NB4 (cell line): ENCODE results near the gene MAN1A1.

Source experiments
- DNase-seq: peaks from one replicate; pipeline ENCODE4 v3.0.0; 2010; ENCODE audit warnings: low read depth
- H3K4me3 ChIP-seq: one replicate; pipeline ENCODE4 v1.5.1; 2011; ENCODE audit warnings: mild to moderate bottlenecking, low read depth, low read length, moderate library complexity
- MYC ChIP-seq: IDR thresholded peaks from 2 replicates; pipeline ENCODE4 v1.6.1; 2011; ENCODE audit warnings: low read depth, low read length
- POLR2A ChIP-seq: IDR thresholded peaks from 2 replicates; pipeline ENCODE4 v1.6.1; 2011; ENCODE audit warnings: mild to moderate bottlenecking; ENCODE audit not compliant: insufficient read length; ENCODE audit errors: extremely low read depth
- TF ChIP-seq, protein P1 (sequence below): IDR thresholded peaks from 2 replicates; pipeline ENCODE4 v1.6.1; 2011; ENCODE audit warnings: low read depth, low read length
- TF ChIP-seq, protein P2 (sequence below): IDR thresholded peaks from one replicate; pipeline ENCODE4 v1.5.1; 2012; ENCODE audit warnings: low read depth, low read length

The MAN1A1 gene

DNA sequence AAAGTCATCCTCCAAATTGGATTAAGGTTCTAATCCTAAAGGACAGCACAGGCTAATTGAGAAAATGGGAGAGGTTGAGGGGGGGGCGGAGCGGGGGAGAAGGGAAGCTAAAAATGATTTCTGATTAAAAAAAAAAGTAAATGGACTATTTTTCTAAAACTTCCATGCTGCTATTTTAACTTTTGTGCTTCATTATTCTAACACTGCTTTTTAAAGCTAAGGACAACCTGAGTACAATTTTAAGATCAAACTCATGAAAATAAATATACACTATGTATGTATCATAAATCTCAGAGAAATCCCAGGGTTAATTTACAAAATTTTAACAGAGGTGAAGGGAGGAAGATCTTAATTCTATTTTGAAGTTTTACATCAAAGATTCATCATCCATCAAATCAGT is 4.4 kb downstream of the MAN1A1 start:
- no peak for DNase-seq
- TF ChIP-seq MYC (no peak), POLR2A (no peak)
- TF ChIP-seq, protein P1, sequence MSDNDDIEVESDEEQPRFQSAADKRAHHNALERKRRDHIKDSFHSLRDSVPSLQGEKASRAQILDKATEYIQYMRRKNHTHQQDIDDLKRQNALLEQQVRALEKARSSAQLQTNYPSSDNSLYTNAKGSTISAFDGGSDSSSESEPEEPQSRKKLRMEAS: no peak
- TF ChIP-seq, protein P2, sequence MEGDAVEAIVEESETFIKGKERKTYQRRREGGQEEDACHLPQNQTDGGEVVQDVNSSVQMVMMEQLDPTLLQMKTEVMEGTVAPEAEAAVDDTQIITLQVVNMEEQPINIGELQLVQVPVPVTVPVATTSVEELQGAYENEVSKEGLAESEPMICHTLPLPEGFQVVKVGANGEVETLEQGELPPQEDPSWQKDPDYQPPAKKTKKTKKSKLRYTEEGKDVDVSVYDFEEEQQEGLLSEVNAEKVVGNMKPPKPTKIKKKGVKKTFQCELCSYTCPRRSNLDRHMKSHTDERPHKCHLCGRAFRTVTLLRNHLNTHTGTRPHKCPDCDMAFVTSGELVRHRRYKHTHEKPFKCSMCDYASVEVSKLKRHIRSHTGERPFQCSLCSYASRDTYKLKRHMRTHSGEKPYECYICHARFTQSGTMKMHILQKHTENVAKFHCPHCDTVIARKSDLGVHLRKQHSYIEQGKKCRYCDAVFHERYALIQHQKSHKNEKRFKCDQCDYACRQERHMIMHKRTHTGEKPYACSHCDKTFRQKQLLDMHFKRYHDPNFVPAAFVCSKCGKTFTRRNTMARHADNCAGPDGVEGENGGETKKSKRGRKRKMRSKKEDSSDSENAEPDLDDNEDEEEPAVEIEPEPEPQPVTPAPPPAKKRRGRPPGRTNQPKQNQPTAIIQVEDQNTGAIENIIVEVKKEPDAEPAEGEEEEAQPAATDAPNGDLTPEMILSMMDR: no peak
- H3K4me3 ChIP-seq: no peak overlapping the region

DNA sequence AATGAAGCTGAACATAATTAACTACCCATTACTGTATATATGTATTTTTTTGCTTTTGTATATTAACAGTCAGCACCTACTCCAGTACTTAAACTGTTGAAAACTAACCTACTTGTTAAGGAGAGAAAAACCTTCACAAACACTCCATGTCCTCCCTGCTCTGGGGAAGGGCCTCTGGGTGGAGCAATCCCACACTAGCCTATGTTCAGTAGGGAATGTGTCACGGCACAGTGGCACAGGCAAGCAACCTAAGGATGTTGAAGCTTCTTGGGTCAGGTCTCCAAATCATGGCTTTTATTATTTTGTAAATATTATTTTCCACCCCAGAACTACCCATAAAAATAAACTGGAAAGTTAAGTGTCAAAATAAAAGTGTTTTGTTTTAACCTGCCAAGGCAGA is 5.3 kb downstream of the MAN1A1 start:
- TF ChIP-seq POLR2A (no peak), MYC (no peak)
- TF ChIP-seq, protein P1: no peak
- TF ChIP-seq, protein P2: no peak
- no peak for DNase-seq
- H3K4me3 ChIP-seq: no peak overlapping the region

DNA sequence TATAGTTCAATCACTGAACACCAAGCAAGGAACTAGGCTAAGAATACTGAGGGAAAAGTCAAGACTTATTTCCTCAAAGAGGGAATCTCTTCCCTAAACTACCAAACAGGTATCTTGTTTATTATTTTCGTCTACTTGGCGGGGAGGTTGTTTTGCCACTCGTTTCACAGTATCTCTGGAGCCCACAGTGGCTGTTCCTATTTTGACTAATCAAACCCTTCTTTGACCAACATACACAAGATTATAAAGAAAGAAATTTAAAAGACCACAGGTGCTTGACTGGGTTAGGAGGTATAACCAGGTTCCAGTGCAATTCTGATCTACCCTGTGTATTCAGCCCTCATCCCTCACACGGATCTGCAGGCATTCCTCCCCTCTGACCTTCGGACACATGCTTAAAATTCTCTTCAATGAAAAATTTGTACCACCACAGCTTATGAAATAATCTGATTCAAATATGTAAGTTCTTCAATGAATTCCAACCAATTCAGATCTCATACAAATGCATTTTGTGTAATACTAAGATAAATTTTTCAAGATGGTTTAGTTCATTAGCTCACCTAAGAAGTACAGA is 5.9 kb downstream of the MAN1A1 start:
- H3K4me3 ChIP-seq: no peak overlapping the region
- DNase-seq: no peak
- TF ChIP-seq, protein P1: no peak
- no peak for TF ChIP-seq POLR2A

DNA sequence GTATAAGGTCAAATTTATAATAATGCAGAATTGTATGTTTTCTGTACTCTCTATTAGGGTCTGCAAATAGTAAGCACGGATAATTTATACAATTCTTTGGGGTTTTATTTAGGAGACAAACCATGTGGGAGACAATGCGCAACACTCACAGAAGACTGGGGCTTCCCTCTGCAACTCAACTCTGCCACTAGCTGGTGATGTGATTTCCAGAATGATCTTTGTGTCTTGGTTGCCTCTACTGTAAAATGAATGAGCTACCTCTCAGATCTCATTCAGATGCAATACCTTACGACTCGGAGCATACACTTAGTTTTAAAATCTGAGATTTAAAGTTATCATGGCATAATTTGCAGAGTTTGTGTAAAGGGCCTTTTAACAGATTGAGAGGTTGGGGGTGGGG is 6.4 kb downstream of the MAN1A1 start:
- TF ChIP-seq, protein P1: no peak
- TF ChIP-seq, protein P2: no peak
- TF ChIP-seq POLR2A: no peak
- no peak for TF ChIP-seq MYC
- no peak for DNase-seq
- no peak overlapping the region for H3K4me3 ChIP-seq

DNA sequence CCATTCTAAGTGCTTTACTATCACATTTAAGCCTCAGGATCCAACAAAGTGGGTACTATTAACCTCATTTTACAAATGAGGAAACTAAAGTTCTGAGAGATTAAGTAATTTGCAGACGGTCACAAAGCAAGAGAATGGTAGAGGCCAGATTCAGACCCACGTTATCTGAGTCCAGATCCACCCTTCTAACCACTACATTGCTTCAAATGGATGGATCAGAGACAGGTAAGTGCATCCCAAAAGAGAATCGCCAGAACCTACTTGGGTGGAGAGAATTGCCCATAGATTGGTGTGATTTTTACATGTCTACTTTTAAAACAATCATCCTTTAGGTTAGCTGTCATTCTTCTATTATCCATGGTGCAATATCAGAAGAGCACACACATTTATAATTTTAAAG is 7.1 kb downstream of the MAN1A1 start:
- DNase-seq: no peak
- TF ChIP-seq MYC: no peak
- TF ChIP-seq, protein P1: no peak
- TF ChIP-seq POLR2A: no peak
- TF ChIP-seq, protein P2: no peak
- no peak overlapping the region for H3K4me3 ChIP-seq

DNA sequence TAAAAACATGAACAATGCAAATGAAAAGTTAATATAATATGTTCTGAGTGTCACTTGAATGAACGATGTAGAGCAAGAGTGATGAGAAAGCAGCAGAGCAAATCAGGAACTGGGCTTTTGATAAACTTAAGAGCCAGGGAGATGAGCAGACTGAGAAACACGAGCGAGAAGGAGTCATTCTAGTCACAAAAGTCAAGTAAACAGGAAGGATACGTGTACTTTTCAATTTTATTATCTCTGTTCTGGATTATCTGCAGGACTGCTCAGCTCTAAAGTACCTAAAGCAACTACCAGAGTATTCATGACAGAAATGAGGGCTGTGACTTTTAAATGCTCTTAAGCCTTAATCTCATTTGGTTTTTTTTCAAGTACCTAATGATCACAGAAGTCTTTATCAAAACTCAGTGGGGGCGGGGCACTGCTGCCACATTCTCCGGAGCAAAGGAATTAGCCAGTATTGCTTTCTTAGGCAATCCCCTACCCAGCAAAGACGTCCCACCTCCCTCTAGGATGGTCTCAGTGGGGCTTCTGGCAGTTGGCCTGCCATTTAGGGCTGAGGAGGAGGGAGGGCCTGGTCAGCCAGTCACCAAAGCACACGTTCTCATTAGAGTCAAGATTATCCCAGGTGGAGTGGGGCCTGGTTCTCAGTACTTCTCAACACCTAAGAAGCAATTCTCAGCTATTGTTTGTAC is 8.6 kb downstream of the MAN1A1 start:
- DNase-seq: no peak
- H3K4me3 ChIP-seq: no peak overlapping the region
- TF ChIP-seq, protein P1: no peak
- TF ChIP-seq MYC (no peak), POLR2A (no peak)
- TF ChIP-seq, protein P2: no peak
